H1 (cell line): ENCODE results near the gene EXOSC7. TPM values are rescaled to one million over a fixed set of nuclear protein-coding genes. Genes with fewer than 3 reads are reported as not detected.

ENCODE experiments used
- CTCF ChIA-PET: fragments of 300-600 bp; sonication (Branson Sonifier 250); formaldehyde crosslinking; loops from one replicate; lab custom pipeline; 2021; ENCODE audit not compliant: partially characterized antibody; lab: Charles Lee
- POLR2A ChIA-PET: fragments of 300-600 bp; sonication (Branson Sonifier 250); formaldehyde crosslinking; loops from one replicate; lab custom pipeline; 2021; ENCODE audit warnings: inconsistent platforms; ENCODE audit not compliant: partially characterized antibody; lab: Charles Lee
- DNase-seq, 2 experiments: peaks; one replicate each; pipeline versions ENCODE4 v3.0.0 to v3.0.0-alpha.2; 2010 to 2022; ENCODE audit warnings: low spot score in 2 of 2, low read depth in 1 of 2, mixed read lengths in 1 of 2
- FAIRE-seq: peaks from 2 replicates; lab custom pipeline; 2011; peaks lifted over from hg19 to GRCh38; lab: Jason Lieb, UNC
- H2AFZ ChIP-seq: 2 replicates; pipeline ENCODE4 v1.8.1; 2012; ENCODE audit warnings: low read length, inconsistent platforms
- H2AK5ac ChIP-seq: 2 replicates; pipeline ENCODE4 v1.6.1; 2013; ENCODE audit warnings: low read depth, low read length
- H2BK120ac ChIP-seq: replicated peaks from 2 replicates; pipeline ENCODE3; 2013; ENCODE audit warnings: low read depth, low read length, inconsistent platforms
- H2BK12ac ChIP-seq: 2 replicates; pipeline ENCODE4 v1.6.1; 2013; ENCODE audit warnings: low read depth, low read length
- H2BK15ac ChIP-seq: 2 replicates; pipeline ENCODE4 v1.6.1; 2013; ENCODE audit warnings: low read length
- H2BK20ac ChIP-seq: 2 replicates; pipeline ENCODE4 v1.6.1; 2013; ENCODE audit warnings: low read length
- H2BK5ac ChIP-seq: 2 replicates; pipeline ENCODE4 v1.6.1; 2013; ENCODE audit warnings: low read depth, low read length
- H3K14ac ChIP-seq: 2 replicates; pipeline ENCODE4 v1.6.1; 2013; ENCODE audit warnings: inconsistent platforms; ENCODE audit not compliant: insufficient read length
- H3K18ac ChIP-seq: 2 replicates; pipeline ENCODE4 v1.6.1; 2013; ENCODE audit warnings: low read length; ENCODE audit errors: extremely low read depth
- H3K23ac ChIP-seq: 2 replicates; pipeline ENCODE4 v1.6.1; 2013; ENCODE audit warnings: inconsistent platforms; ENCODE audit not compliant: insufficient read length
- H3K23me2 ChIP-seq: 2 replicates; pipeline ENCODE4 v1.6.1; 2013; ENCODE audit warnings: low read depth, low read length
- H3K27ac ChIP-seq: 2 replicates; pipeline ENCODE4 v1.6.1; 2011; ENCODE audit warnings: low read depth, low read length, inconsistent platforms
- H3K27me3 ChIP-seq, 4 experiments: replicated peaks in 1 of 4; 1 replicate in 1 of 4; 2 replicates in 3 of 4; pipeline versions ENCODE4 v1.6.1 to v1.8.1; 2011 to 2013; ENCODE audit warnings: low read length in 3 of 4, mild to moderate bottlenecking in 3 of 4, inconsistent platforms in 2 of 4, mixed read lengths in 2 of 4, moderate library complexity in 1 of 4; ENCODE audit not compliant: control insufficient read depth in 3 of 4, insufficient read depth in 3 of 4; ENCODE audit errors: extremely low read depth in 1 of 4
- H3K36me3 ChIP-seq, 4 experiments: 2 replicates each; pipeline versions ENCODE4 v1.6.1 to v1.8.1; 2011 to 2013; ENCODE audit warnings: mild to moderate bottlenecking in 4 of 4, low read length in 3 of 4, moderate library complexity in 2 of 4, control low read depth in 1 of 4, inconsistent platforms in 1 of 4; ENCODE audit not compliant: insufficient read depth in 4 of 4, control insufficient read depth in 2 of 4
- H3K4ac ChIP-seq: replicated peaks from 2 replicates; pipeline ENCODE3; 2013; ENCODE audit warnings: low read length, low read depth, mixed read lengths, inconsistent platforms; ENCODE audit not compliant: insufficient read length
- H3K4me1 ChIP-seq, 4 experiments: replicated peaks in 1 of 4; 1 replicate in 1 of 4; 2 replicates in 3 of 4; pipeline versions ENCODE4 v1.6.1 to v1.8.1; 2011 to 2013; ENCODE audit warnings: low read length in 3 of 4, inconsistent platforms in 2 of 4, mixed read lengths in 1 of 4; ENCODE audit not compliant: insufficient read depth in 4 of 4, control insufficient read depth in 3 of 4
- H3K4me2 ChIP-seq, 2 experiments: 2 replicates each; pipeline versions ENCODE4 v1.6.1 to v1.8.1; 2011 to 2013; ENCODE audit warnings: low read depth in 2 of 2, low read length in 2 of 2, control low read depth in 1 of 2, inconsistent platforms in 1 of 2, mild to moderate bottlenecking in 1 of 2; ENCODE audit not compliant: insufficient read depth in 1 of 2
- H3K4me3 ChIP-seq, 4 experiments: fragments of 200-600, 300-600 bp in 1 of 4; sonication (generic), shearing (Covaris generic), sonication (Bioruptor Twin) in 1 of 4; 2 replicates each; pipeline versions ENCODE4 v1.5.1 to v1.8.1; 2011 to 2016; ENCODE audit warnings: low read length in 4 of 4, low read depth in 3 of 4, control low read depth in 2 of 4, inconsistent platforms in 2 of 4, mild to moderate bottlenecking in 2 of 4, mixed read lengths in 1 of 4, moderate library complexity in 1 of 4; ENCODE audit not compliant: insufficient read depth in 2 of 4; ENCODE audit errors: extremely low read depth in 1 of 4
- H3K56ac ChIP-seq: replicated peaks from 2 replicates; pipeline ENCODE3; 2013; ENCODE audit warnings: low read depth, mild to moderate bottlenecking, mixed read lengths, low read length, inconsistent platforms; ENCODE audit not compliant: insufficient read length
- H3K79me1 ChIP-seq: 2 replicates; pipeline ENCODE4 v1.6.1; 2013; ENCODE audit warnings: low read depth, low read length, control low read depth
- H3K79me2 ChIP-seq, 2 experiments: 2 replicates each; pipeline versions ENCODE4 v1.6.1 to v1.8.1; 2012 to 2013; ENCODE audit warnings: low read length in 2 of 2, mild to moderate bottlenecking in 2 of 2, inconsistent platforms in 1 of 2; ENCODE audit not compliant: insufficient read depth in 2 of 2, control insufficient read depth in 1 of 2
- H3K9ac ChIP-seq, 4 experiments: replicated peaks in 1 of 4; 1 replicate in 1 of 4; 2 replicates in 3 of 4; pipeline versions ENCODE4 v1.6.1 to v1.8.1; 2011 to 2013; ENCODE audit warnings: low read depth in 3 of 4, low read length in 3 of 4, control low read depth in 2 of 4, mild to moderate bottlenecking in 2 of 4, moderate library complexity in 2 of 4, inconsistent platforms in 1 of 4; ENCODE audit errors: extremely low read depth in 1 of 4
- H3K9me3 ChIP-seq, 2 experiments: 2 replicates each; pipeline versions ENCODE4 v1.6.1 to v1.8.1; 2012 to 2013; ENCODE audit warnings: mild to moderate bottlenecking in 2 of 2, moderate library complexity in 2 of 2, control low read depth in 1 of 2, inconsistent platforms in 1 of 2, low read depth in 1 of 2, low read length in 1 of 2, mixed read lengths in 1 of 2; ENCODE audit not compliant: insufficient read depth in 2 of 2
- H4K20me1 ChIP-seq, 2 experiments: replicated peaks in 1 of 2; 2 replicates each; pipeline versions ENCODE3 to v1.8.1; 2011 to 2013; ENCODE audit warnings: inconsistent platforms in 2 of 2, low read length in 2 of 2, mild to moderate bottlenecking in 1 of 2; ENCODE audit not compliant: insufficient read depth in 2 of 2, control insufficient read depth in 1 of 2
- H4K5ac ChIP-seq: 2 replicates; pipeline ENCODE4 v1.6.1; 2013; ENCODE audit warnings: low read length, low read depth, mixed read lengths, inconsistent platforms; ENCODE audit not compliant: insufficient read length
- H4K8ac ChIP-seq: 2 replicates; pipeline ENCODE4 v1.8.0; 2013; ENCODE audit warnings: mild to moderate bottlenecking, moderate library complexity, low read length, inconsistent platforms; ENCODE audit not compliant: insufficient read depth; ENCODE audit errors: extremely low read depth
- H4K91ac ChIP-seq: replicated peaks from 2 replicates; pipeline ENCODE3; 2013; ENCODE audit warnings: low read length, mixed read lengths, inconsistent platforms; ENCODE audit not compliant: insufficient read length
- CTBP2 ChIP-seq: IDR thresholded peaks from 2 replicates; pipeline ENCODE4 v1.7.0; 2011; ENCODE audit warnings: borderline replicate concordance, mild to moderate bottlenecking, moderate library complexity, mixed read lengths, low read length; ENCODE audit not compliant: insufficient read depth, insufficient read length
- SRF ChIP-seq: IDR thresholded peaks from 2 replicates; pipeline ENCODE4 v1.6.1; 2011; ENCODE audit warnings: mild to moderate bottlenecking, low read depth, low read length, moderate library complexity
- TBP ChIP-seq: IDR thresholded peaks from 2 replicates; pipeline ENCODE4 v1.6.1; 2011; ENCODE audit warnings: low read depth, low read length, improper control_type of control experiment
- ZNF274 ChIP-seq: IDR thresholded peaks from 2 replicates; pipeline ENCODE4 v1.7.0; 2012; ENCODE audit warnings: low read length, borderline replicate concordance; ENCODE audit errors: extremely low read depth
- WGBS, 2 experiments: shearing (Covaris generic) in 1 of 2; methylation state at CpG; one replicate each; pipeline versions ENCODE4 v1.1.6 to v1.1.7; 2013 to 2015; ENCODE audit warnings: low lambda C conversion rate in 2 of 2, mixed read lengths in 2 of 2, inconsistent platforms in 1 of 2, low coverage in 1 of 2, missing lambda C conversion rate in 1 of 2; ENCODE audit not compliant: insufficient replicate concordance in 2 of 2, insufficient coverage in 1 of 2, insufficient read length in 1 of 2; ENCODE audit errors: extremely low coverage in 1 of 2, missing lambda C conversion rate in 1 of 2; 5-methylcytosine and 5-hydroxymethylcytosine counted together
- polyA plus RNA-seq, 7 experiments: library from polyadenylated mRNA; depleted of rRNA in 3 of 7; stranded (reverse) in 5 of 7; unstranded in 2 of 7; fragments of >200 nt in 5 of 7; fragments of 200-250 nt in 2 of 7; gene quantifications; 1 replicate in 5 of 7; 2 replicates in 1 of 7; 4 replicates in 1 of 7; pipeline versions ENCODE4 v1.2.1 to v1.2.3, GENCODE V29; 2011 to 2013; ENCODE audit warnings: missing spikeins in 2 of 7, mixed read lengths in 2 of 7
- total RNA-seq: library from RNA; stranded (reverse); fragmentation: NEBNext Ultra II Directional; extraction: Animal tissue kit (Norgen Biotek cat#: 25700); gene quantifications from 2 replicates; pipeline ENCODE4 v1.2.1, GENCODE V29; 2021

Gene EXOSC7
- total and polyA plus RNA-seq, 2 of the 8 experiments (the other 6 are each of a cell fraction or from before 2014, with no cell fraction given): 92.7 to 94.5 TPM

- Histone ChIP-seq H2BK5ac (no peak overlapping the region), H3K4me3 (no peak overlapping the region), H3K23me2 (no peaks in the 10 kb centered on the region; the same call in 1 of the 2 replicates), H3K23ac (no peak overlapping the region), H3K9me3 (no peaks in the 10 kb centered on the region), H3K27ac (no peak overlapping the region), H2BK12ac (no peak overlapping the region), H3K4ac (no peak overlapping the region), H2BK15ac (no peak overlapping the region), H3K4me1 (peaks cover 0 to 2% (median 1%) of the 10 kb centered on the region in 4 experiments; a peak in 4 of 7 replicates), H2BK20ac (no peak overlapping the region), H3K14ac (no peak overlapping the region), H4K5ac (no peak overlapping the region), H3K36me3 (no peaks in the 10 kb centered on the region), H3K9ac (no peak overlapping the region), H3K27me3 (peaks cover 0 to 15% (median 12%) of the 10 kb centered on the region in 4 experiments; a peak in 6 of 7 replicates), H4K20me1 (peaks cover 0 to 2% of the 10 kb centered on the region in 2 experiments), H2BK120ac (no peak overlapping the region), H3K79me2 (no peaks in the 10 kb centered on the region), H2AK5ac (no peak overlapping the region), H3K56ac (no peak overlapping the region), H4K91ac (no peak overlapping the region), H4K8ac (no peak overlapping the region), H3K79me1 (no peaks in the 10 kb centered on the region), H3K18ac (no peak overlapping the region), H2AFZ (no peak overlapping the region), H3K4me2 (no peak overlapping the region)
- POLR2A ChIA-PET: no interaction called here
- FAIRE-seq: no peak
- CTCF ChIA-PET: interaction anchor here (0.5 to 14.6 kb wide), 3 partner anchors 12 to 267 kb away, joined by 3 to 263 read pairs (median 3); no protein-coding TSS in a partner anchor
- DNase-seq: no peak
- TF ChIP-seq TBP: no peak
- no peak for TF ChIP-seq ZNF274
- no peak for TF ChIP-seq SRF
- TF ChIP-seq CTBP2: no peak
- WGBS, 2 experiments: 96% methylated on average over 5 of the region's 6 CpGs; no CpG with 5 or more reads in 1 of the 2 experiments
These were observed 75.6 kb downstream of the EXOSC7 start for GRCh38 chr3:45051685-45052084.
